ENCODE measurements around the gene RELCH. TPM values are rescaled to one million over a fixed set of nuclear protein-coding genes. Genes with fewer than 3 reads are reported as not detected.

The RELCH gene
- total and polyA plus RNA-seq, 2 of the 13 experiments (the other 11 are each of a cell fraction or from before 2014, with no cell fraction given), result 5.6 to 31.7 TPM

GRCh38 chr18:62324917-62325805, 138.1 kb downstream of the RELCH start, which contains the start of gene TNFRSF11A (continued):
- TF ChIP-seq, protein P1, sequence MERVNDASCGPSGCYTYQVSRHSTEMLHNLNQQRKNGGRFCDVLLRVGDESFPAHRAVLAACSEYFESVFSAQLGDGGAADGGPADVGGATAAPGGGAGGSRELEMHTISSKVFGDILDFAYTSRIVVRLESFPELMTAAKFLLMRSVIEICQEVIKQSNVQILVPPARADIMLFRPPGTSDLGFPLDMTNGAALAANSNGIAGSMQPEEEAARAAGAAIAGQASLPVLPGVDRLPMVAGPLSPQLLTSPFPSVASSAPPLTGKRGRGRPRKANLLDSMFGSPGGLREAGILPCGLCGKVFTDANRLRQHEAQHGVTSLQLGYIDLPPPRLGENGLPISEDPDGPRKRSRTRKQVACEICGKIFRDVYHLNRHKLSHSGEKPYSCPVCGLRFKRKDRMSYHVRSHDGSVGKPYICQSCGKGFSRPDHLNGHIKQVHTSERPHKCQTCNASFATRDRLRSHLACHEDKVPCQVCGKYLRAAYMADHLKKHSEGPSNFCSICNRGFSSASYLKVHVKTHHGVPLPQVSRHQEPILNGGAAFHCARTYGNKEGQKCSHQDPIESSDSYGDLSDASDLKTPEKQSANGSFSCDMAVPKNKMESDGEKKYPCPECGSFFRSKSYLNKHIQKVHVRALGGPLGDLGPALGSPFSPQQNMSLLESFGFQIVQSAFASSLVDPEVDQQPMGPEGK (CRISPR knock-in tag; IDR thresholded peaks at IDR 0.05), result peak; percentile 85
- TF ChIP-seq RAD21 (CRISPR knock-in tag; IDR thresholded peaks at IDR 0.05) (peak; percentile 39; the same call in 1 of the 2 replicates), ZNF383 (CRISPR knock-in tag; IDR thresholded peaks at IDR 0.05; ENCODE audit: borderline replicate concordance) (no peak), RBFOX2 (IDR thresholded peaks at IDR 0.05; ENCODE audit: low read depth, low read length) (peak; percentile 33; the same call in 1 of the 2 replicates), YEATS4 (CRISPR knock-in tag; IDR thresholded peaks at IDR 0.05; ENCODE audit: borderline replicate concordance) (no peak), ZNF839 (CRISPR knock-in tag; IDR thresholded peaks at IDR 0.05; ENCODE audit: borderline replicate concordance) (0 out of 2 replicates have a peak, but pooled peaks have one; percentile 10), ZNF670 (CRISPR knock-in tag; IDR thresholded peaks at IDR 0.05; ENCODE audit: borderline replicate concordance) (no peak), ZNF768 (CRISPR knock-in tag; IDR thresholded peaks at IDR 0.05) (peak; percentile 32; the same call in 1 of the 2 replicates), YY1 (IDR thresholded peaks at IDR 0.05; ENCODE audit: insufficient read depth, insufficient replicate concordance, low read depth, low read length) (peak; percentile 36), TFDP1 (CRISPR knock-in tag; IDR thresholded peaks at IDR 0.05; ENCODE audit: borderline replicate concordance) (peak; percentile 30; the same call in 1 of the 2 replicates), HNRNPLL (IDR thresholded peaks at IDR 0.05; ENCODE audit: low read depth, low read length, poor library complexity, severe bottlenecking) (peak; percentile 53), ZNF83 (CRISPR knock-in tag; IDR thresholded peaks at IDR 0.05; ENCODE audit: borderline replicate concordance) (0 out of 2 replicates have a peak, but pooled peaks have one; percentile 46), POLR2A (IDR thresholded peaks at IDR 0.05; ENCODE audit: insufficient read depth in 1 of 2, low read depth in 2 of 2, low read length in 2 of 2) (peak in 1 of 2 experiments; percentile 29; a peak in 1 of 4 replicates), GABPB1 (CRISPR knock-in tag; IDR thresholded peaks at IDR 0.05) (peak; percentile 34; the same call in 1 of the 2 replicates)
- TF ChIP-seq, protein P2, sequence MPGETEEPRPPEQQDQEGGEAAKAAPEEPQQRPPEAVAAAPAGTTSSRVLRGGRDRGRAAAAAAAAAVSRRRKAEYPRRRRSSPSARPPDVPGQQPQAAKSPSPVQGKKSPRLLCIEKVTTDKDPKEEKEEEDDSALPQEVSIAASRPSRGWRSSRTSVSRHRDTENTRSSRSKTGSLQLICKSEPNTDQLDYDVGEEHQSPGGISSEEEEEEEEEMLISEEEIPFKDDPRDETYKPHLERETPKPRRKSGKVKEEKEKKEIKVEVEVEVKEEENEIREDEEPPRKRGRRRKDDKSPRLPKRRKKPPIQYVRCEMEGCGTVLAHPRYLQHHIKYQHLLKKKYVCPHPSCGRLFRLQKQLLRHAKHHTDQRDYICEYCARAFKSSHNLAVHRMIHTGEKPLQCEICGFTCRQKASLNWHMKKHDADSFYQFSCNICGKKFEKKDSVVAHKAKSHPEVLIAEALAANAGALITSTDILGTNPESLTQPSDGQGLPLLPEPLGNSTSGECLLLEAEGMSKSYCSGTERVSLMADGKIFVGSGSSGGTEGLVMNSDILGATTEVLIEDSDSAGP (CRISPR knock-in tag; IDR thresholded peaks at IDR 0.05; ENCODE audit: borderline replicate concordance), result peak; percentile 50; the same call in 1 of the 2 replicates
- TF ChIP-seq, protein P3, sequence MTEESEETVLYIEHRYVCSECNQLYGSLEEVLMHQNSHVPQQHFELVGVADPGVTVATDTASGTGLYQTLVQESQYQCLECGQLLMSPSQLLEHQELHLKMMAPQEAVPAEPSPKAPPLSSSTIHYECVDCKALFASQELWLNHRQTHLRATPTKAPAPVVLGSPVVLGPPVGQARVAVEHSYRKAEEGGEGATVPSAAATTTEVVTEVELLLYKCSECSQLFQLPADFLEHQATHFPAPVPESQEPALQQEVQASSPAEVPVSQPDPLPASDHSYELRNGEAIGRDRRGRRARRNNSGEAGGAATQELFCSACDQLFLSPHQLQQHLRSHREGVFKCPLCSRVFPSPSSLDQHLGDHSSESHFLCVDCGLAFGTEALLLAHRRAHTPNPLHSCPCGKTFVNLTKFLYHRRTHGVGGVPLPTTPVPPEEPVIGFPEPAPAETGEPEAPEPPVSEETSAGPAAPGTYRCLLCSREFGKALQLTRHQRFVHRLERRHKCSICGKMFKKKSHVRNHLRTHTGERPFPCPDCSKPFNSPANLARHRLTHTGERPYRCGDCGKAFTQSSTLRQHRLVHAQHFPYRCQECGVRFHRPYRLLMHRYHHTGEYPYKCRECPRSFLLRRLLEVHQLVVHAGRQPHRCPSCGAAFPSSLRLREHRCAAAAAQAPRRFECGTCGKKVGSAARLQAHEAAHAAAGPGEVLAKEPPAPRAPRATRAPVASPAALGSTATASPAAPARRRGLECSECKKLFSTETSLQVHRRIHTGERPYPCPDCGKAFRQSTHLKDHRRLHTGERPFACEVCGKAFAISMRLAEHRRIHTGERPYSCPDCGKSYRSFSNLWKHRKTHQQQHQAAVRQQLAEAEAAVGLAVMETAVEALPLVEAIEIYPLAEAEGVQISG (CRISPR knock-in tag; IDR thresholded peaks at IDR 0.05), result peak; percentile 4; the same call in 1 of the 2 replicates
